HEK293 (cell line): ENCODE data around the gene RPS18.

Experiments
- CTCF ChIP-seq: fragments of 450-650 bp; formaldehyde crosslinking; IDR thresholded peaks from 2 replicates; pipeline ENCODE4 v1.5.1; 2016; ENCODE audit warnings: missing biosample characterization, missing genetic modification characterization
- KLF9 ChIP-seq: fragments of 450-650 bp; formaldehyde crosslinking; IDR thresholded peaks from 2 replicates; pipeline ENCODE4 v1.5.1; 2016; ENCODE audit warnings: missing biosample characterization, missing genetic modification characterization, low read depth
- ZBTB17 ChIP-seq: fragments of 450-650 bp; formaldehyde crosslinking; IDR thresholded peaks from 2 replicates; pipeline ENCODE4 v1.5.1; 2016; ENCODE audit warnings: missing biosample characterization, missing genetic modification characterization
- ZNF140 ChIP-seq: fragments of 450-650 bp; formaldehyde crosslinking; IDR thresholded peaks from 2 replicates; pipeline ENCODE4 v1.5.1; 2016; ENCODE audit warnings: missing biosample characterization, missing genetic modification characterization
- ZNF354C ChIP-seq: fragments of 450-650 bp; formaldehyde crosslinking; IDR thresholded peaks from 2 replicates; pipeline ENCODE4 v1.5.1; 2016; ENCODE audit warnings: missing biosample characterization, missing genetic modification characterization, low read depth, borderline replicate concordance
- ZNF416 ChIP-seq: fragments of 450-650 bp; formaldehyde crosslinking; IDR thresholded peaks from 2 replicates; pipeline ENCODE4 v1.5.1; 2016; ENCODE audit warnings: missing biosample characterization, missing genetic modification characterization
- TF ChIP-seq, protein P1 (sequence below): fragments of 450-650 bp; formaldehyde crosslinking; IDR thresholded peaks from 2 replicates; pipeline ENCODE4 v1.5.1; 2016; ENCODE audit warnings: missing biosample characterization, missing genetic modification characterization

- no peak for TF ChIP-seq ZNF416 (tag by site-specific recombination)
- no peak for TF ChIP-seq ZNF140 (tag by site-specific recombination)
- TF ChIP-seq, protein P1, sequence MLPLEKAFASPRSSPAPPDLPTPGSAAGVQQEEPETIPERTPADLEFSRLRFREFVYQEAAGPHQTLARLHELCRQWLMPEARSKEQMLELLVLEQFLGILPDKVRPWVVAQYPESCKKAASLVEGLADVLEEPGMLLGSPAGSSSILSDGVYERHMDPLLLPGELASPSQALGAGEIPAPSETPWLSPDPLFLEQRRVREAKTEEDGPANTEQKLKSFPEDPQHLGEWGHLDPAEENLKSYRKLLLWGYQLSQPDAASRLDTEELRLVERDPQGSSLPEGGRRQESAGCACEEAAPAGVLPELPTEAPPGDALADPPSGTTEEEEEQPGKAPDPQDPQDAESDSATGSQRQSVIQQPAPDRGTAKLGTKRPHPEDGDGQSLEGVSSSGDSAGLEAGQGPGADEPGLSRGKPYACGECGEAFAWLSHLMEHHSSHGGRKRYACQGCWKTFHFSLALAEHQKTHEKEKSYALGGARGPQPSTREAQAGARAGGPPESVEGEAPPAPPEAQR (tag by site-specific recombination): no peak
- no peak for TF ChIP-seq KLF9 (tag by site-specific recombination)
- TF ChIP-seq CTCF (tag by site-specific recombination): no peak
- TF ChIP-seq ZBTB17: no peak
- TF ChIP-seq ZNF354C: no peak
These were observed 18.6 kb downstream of the RPS18 start for GRCh38 chr6:33290459-33290858.
